ENCODE measurements around the gene KLHL20.
A peak's percentile ranks its signal among the peaks of the same experiment; 100 is the strongest.
"Not testable (repeated sequence)": the region's sequence is repeated elsewhere in the genome, so short reads cannot be mapped to it uniquely, and the experiment has no call there.

The KLHL20 gene

DNA sequence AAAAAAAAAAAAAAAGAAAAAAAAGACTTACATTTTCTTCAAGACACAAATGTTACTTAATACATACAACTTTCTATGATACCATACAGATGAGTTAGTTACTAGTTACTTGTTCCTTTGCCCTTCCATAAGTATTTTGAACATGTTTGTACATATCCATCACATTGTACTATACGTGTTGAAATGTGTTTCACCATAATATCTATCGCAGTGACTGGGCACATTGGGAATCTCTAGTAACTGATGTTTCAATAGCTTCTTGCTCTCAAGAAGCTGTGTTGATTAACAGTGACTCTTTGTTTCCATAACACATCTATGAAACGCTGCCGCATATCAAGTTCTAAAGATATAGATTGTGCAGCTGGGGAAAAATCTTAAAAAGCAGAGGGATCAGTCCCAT lies 42.9 kb downstream of the KLHL20 start:
- no peak for DNase-seq

- no peak for DNase-seq
Observed at GRCh38 chr1:173758110-173758509, 43.3 kb downstream of the KLHL20 start.

DNA sequence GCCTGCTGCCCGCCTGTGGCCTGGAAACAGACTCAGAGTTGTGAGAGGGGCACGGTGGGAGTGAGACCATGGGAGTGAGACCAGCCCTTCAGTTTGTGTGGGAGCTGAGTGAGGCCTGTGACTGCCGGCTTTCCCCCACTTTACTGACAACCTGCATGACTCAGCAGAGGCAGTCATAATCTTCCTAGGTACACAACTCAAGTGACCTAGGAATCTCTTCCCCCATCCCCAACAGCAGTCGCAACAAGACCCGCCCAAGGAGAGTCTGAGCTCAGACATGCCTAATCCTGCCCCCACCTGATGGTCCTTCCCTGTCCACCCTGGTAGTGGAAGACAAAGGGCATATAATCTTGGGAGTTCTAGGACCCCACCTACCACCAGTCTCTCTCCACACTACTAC lies 44.2 kb downstream of the KLHL20 start:
- no peak for DNase-seq

- not testable (repeated sequence) for DNase-seq
Observed at GRCh38 chr1:173764331-173764730, 49.5 kb downstream of the KLHL20 start.

DNA sequence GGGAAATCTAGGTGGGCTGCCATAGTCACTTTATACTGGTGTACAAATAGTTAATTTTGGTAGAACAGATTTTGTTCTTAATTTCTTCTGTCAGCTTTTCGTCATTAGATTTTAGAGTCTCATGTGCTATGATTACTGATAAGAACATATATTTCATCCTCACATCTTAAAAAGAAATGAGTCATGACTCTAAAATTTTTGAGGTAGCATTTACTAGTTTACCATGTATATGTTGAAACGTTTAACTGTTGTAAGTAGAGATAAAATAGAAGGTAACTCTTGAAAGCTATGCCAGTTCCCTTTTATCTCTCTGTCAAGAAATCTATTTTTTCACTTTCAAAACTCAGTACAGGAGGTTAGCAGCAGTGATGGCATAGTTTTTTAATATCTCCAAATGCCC lies 53.4 kb downstream of the KLHL20 start:
- no peak for DNase-seq

DNA sequence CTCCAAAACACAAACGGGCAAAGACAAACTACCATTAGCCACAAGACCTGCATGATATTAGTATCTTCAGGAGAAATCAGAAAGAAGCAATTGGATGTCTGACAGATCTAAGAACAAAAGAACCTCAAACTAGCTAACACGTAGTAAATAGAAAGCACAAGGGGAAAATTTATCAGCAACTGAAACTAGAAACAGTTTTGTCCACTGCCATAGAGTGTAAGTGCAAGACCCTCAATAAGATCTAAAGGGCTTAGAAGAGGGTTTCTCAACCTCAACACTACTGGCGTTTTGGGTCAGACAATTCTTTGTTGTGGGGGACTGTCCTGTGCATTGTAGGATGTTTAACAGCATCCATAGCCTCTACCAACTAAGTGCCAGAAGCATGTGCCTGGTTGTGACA lies 54.0 kb downstream of the KLHL20 start:
- DNase-seq = no peak

GRCh38 chr1:173770330-173770729 lies 55.5 kb downstream of the KLHL20 start:
- DNase-seq = not testable (repeated sequence)

GRCh38 chr1:173771560-173771959 lies 56.8 kb downstream of the KLHL20 start:
- DNase-seq = no peak

DNA sequence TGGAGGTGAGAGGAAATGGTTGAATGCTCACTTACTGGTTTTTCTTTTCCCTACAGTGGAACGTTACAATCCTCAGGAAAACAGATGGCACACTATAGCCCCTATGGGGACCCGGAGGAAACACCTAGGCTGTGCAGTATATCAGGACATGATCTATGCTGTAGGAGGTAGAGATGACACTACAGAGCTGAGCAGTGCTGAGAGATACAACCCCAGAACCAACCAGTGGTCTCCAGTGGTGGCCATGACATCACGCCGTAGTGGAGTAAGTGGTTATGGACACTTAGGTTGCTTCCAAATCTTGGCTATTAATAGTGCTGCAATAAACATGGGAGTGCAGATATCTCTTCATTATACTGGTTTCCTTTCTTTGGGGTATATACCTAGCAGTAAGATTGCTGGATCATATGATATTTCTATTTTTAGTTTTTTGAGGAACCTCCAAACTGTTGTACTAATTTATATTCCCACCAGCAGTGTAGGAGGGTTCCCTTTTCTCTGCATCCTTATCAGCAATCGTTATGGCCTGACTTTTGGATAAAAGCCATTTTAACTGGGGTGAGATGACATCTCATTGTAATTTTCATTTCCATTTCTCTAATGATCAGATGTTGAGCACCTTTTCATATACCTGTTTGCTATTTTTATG lies 60.9 kb downstream of the KLHL20 start:
- DNase-seq = no peak

DNA sequence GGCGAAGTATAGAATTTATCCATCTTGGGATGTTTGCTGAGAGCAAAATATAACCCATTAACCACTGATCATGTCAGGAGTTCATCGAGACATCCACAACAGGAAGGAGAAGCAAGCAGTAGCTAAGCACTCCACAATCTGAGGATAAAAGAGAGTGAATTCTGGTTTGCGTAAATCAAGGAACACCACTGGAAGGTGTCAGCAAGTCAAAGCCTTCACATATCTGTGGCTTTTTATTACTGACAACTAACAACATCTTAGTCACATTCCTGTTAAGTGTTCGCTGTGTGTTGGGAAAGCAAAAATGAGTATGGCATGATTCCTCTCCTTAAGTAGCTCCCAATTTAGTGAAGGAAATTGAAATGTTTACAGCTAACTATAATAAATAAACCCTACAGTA lies 65.2 kb downstream of the KLHL20 start:
- no peak for DNase-seq

DNA sequence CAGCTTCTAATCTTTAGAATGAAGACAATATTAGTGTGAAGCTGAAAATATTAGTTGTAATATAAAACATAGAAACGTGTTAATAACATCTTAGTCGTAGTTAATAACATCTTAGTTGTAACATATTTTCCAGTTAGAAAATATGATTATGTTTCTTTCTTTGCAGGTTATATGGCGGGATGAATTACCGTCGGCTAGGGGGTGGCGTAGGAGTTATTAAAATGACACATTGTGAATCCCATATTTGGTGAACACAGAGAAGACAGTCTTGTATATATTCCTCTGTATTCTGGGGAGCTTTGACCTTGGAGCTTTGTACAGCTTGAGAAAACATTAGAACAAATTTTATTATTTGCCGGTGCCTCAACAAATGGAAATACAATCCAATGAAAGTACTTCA lies 70.2 kb downstream of the KLHL20 start:
- DNase-seq = no peak

GRCh38 chr1:173789841-173790240 lies 75.1 kb downstream of the KLHL20 start:
- no peak for DNase-seq

DNA sequence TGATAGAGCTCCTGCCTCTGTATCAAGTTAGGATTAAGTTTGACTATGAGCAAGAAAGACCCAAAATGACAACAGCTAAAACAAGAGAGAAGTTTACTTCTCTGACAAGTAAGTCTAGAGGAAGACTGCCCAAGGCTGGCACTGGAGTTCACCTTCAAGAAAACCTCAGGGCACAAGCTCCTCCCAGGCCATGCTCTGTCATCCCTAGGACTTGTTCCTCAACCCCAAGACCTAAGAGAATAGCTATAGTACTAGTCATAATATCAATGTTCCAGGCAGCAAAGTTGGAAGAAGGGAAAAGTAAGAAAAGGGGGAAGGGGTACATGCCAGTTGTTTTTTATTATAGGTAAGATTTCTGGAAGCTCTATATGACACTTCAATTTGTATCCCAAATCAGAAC lies 83.3 kb downstream of the KLHL20 start:
- no peak for DNase-seq

DNA sequence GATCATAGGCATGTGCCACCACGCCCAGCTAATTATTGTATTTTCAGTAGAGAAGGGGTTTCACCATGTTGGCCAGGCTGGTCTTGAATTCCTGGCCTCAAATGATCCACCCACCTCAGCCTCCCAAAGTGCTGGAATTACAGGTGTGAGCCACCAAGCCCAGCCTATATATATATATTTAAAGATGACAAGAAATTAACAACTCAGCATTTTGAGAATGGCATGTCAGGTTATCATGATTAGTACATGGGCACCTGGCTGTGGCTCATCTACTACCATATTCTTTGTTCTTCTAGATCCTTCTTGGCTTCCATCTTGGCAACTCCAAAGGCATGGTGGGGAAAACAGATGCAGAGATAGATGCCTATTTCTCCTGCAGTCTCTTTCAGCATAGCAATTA lies 85.2 kb downstream of the KLHL20 start:
- DNase-seq = not testable (repeated sequence)

GRCh38 chr1:173802961-173803360 lies 88.2 kb downstream of the KLHL20 start:
- no peak for DNase-seq

GRCh38 chr1:173813654-173814053 lies 98.9 kb downstream of the KLHL20 start:
- not testable (repeated sequence) for DNase-seq

DNA sequence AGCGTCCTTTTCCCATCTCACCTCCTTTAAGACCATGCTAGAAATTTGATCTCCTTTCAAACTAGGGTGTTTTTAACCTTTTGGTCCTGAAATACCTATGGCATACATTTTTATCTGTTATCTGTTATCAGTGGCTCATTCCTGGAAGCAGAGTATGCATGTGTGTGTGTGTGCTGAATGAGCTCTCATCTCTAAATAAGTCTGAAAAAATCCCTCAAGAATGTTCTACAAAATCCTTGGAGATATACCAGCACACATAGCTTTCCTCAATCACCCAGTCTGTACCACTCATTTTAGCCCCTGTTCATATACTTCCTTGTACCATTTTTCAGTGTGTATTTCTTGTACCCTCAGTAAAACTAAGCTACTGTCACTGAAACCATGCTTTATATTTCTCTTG lies 103.7 kb downstream of the KLHL20 start:
- no peak for DNase-seq

- DNase-seq = no peak
Observed at GRCh38 chr1:173821680-173822079, 106.9 kb downstream of the KLHL20 start.

- no peak for DNase-seq
Observed at GRCh38 chr1:173823781-173824314, 109.1 kb downstream of the KLHL20 start.

- DNase-seq = peak; percentile 95
Observed at GRCh38 chr1:173824315-173825081, 109.7 kb downstream of the KLHL20 start, which contains the start of the genes CENPL and DARS2. Gene CENPL, minus strand, starts transcription at chr1:173824883. Its CDS starts 13,584 bp downstream, at chr1:173811299. Gene DARS2, plus strand, starts transcription at chr1:173824673. Its CDS starts 557 bp downstream, at chr1:173825230.

GRCh38 chr1:173827611-173828010 lies 112.8 kb downstream of the KLHL20 start:
- no peak for DNase-seq

DNA sequence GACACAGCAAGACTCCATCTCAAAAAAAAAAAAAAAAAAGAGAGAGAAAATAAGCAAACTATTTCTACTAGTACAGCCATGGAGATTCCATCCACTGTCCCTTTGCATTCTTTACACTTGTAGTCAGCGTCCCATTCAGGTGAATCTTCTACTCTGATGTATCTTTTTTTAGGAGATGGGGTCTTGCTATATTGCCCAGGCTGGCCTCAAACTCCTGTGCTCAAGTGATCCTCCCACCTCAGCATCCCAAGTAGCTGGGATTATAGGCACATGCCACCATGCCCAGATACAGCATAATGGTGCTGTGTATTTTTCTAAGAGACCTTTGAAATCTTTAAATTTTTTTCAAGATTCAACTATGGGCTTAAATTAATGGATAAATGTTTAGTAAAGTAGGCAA lies 118.0 kb downstream of the KLHL20 start:
- DNase-seq = no peak
